Lung (tissue), 12 donors: ENCODE measurements around the gene TRIM47. TPM values are rescaled to one million over a fixed set of nuclear protein-coding genes. Genes with fewer than 3 reads are reported as not detected.

Source experiments
- ATAC-seq: fragments of 200-7000 bp; cut with Tn5 transposase; one replicate; pipeline ENCODE4 v1.9.1; 2020; ENCODE audit warnings: moderate number of reproducible peaks; ENCODE audit not compliant: insufficient read depth, low FRiP score
- DNase-seq, 3 donors: peaks; one replicate each; pipeline ENCODE4 v3.0.0-alpha.2; 2013 to 2017
- H3K27ac ChIP-seq, 2 donors: one replicate each; pipeline ENCODE4 v1.5.1; 2013; ENCODE audit warnings: mild to moderate bottlenecking in 2 of 2, moderate library complexity in 2 of 2, control low read depth in 1 of 2, inconsistent platforms in 1 of 2, low read depth in 1 of 2, low read length in 1 of 2
- H3K27me3 ChIP-seq, 3 donors: one replicate each; pipeline ENCODE4 v1.5.1; 2013; ENCODE audit warnings: low read length in 2 of 3; ENCODE audit not compliant: control insufficient read depth in 3 of 3, insufficient read depth in 3 of 3
- H3K36me3 ChIP-seq, 4 donors: one replicate each; pipeline ENCODE4 v1.5.1; 2013; ENCODE audit warnings: low read length in 4 of 4, mild to moderate bottlenecking in 1 of 4, moderate library complexity in 1 of 4; ENCODE audit not compliant: control insufficient read depth in 4 of 4, insufficient read depth in 4 of 4
- H3K4me1 ChIP-seq, 5 donors: one replicate each; pipeline ENCODE4 v1.5.1; 2013; ENCODE audit warnings: low read length in 5 of 5, mild to moderate bottlenecking in 2 of 5, moderate library complexity in 1 of 5; ENCODE audit not compliant: control insufficient read depth in 5 of 5, insufficient read depth in 5 of 5
- H3K4me3 ChIP-seq: one replicate; pipeline ENCODE4 v1.5.1; 2013; ENCODE audit warnings: mild to moderate bottlenecking, control low read depth, moderate library complexity
- H3K9ac ChIP-seq, 2 donors: one replicate each; pipeline ENCODE4 v1.5.1; 2013; ENCODE audit warnings: low read length in 2 of 2, control low read depth in 1 of 2; ENCODE audit not compliant: insufficient read depth in 1 of 2
- H3K9me3 ChIP-seq, 4 donors: one replicate each; pipeline ENCODE4 v1.5.1; 2013; ENCODE audit warnings: low read length in 3 of 4, mild to moderate bottlenecking in 1 of 4, moderate library complexity in 1 of 4; ENCODE audit not compliant: control insufficient read depth in 4 of 4, insufficient read depth in 3 of 4
- CTCF ChIP-seq: IDR thresholded peaks from 2 replicates; pipeline ENCODE4 v1.5.1; 2012; ENCODE audit warnings: mild to moderate bottlenecking; ENCODE audit errors: control extremely low read depth, extremely low read depth
- WGBS, 2 donors: extraction: QIAGEN DNeasy Blood & Tissue Kit; methylation state at CpG; one replicate each; pipeline ENCODE4 v1.1.7; 2013; 5-methylcytosine and 5-hydroxymethylcytosine counted together
- polyA plus RNA-seq, 2 donors: library from polyadenylated mRNA; stranded (reverse); fragments of 200-250 nt; gene quantifications; one replicate each; pipeline ENCODE4 v1.2.1, GENCODE V29; 2013
- total RNA-seq, 2 donors: library from RNA; depleted of rRNA in 1 of 2; stranded (reverse); fragments of >200 nt in 1 of 2; gene quantifications; one replicate each; pipeline ENCODE4 v1.2.1, GENCODE V29; 2014 to 2021
- donor health status: control.
- donor health status: control.
- donor health status: Bipolar disorder and iron deficiency.
- donor health status: healthy.
- donor health status: DM: yes; HTN: yes; CAD: no.

TRIM47 gene
- total and polyA plus RNA-seq, 4 donors = 22.9 to 78.3 (median 28.0) TPM

- ATAC-seq = no peak
- peak overlapping the region; percentile 62 to 95 for H3K27ac ChIP-seq
Observed at GRCh38 chr17:75895370-75896155, 17.2 kb upstream of the TRIM47 start.

GRCh38 chr17:75894049-75894733, 15.8 kb upstream of the TRIM47 start:
- DNase-seq (peak; percentile 33 to 45 (median 40)), ATAC-seq (no peak)
- TF ChIP-seq CTCF = no peak

More at GRCh38 chr17:75895370-75896155, 17.2 kb upstream of the TRIM47 start:
- TF ChIP-seq CTCF = no peak
- Histone ChIP-seq H3K27me3 (no peaks in the 10 kb centered on the region), H3K4me1 (peaks cover 0 to 38% (median 9%) of the 10 kb centered on the region in 5 donors), H3K36me3 (peaks cover 0 to 40% (median 9%) of the 10 kb centered on the region in 4 donors), H3K9me3 (no peaks in the 10 kb centered on the region), H3K9ac (peak overlapping the region; percentile 37 to 65), H3K4me3 (no peak overlapping the region)
- WGBS, 2 donors = 24 to 28% methylated on average over 28 of the region's 28 CpGs
- DNase-seq = peak in 2 of 3 donors; percentile 25 to 32

GRCh38 chr17:75893305-75894048, 15.1 kb upstream of the TRIM47 start:
- 93 to 94% methylated on average over 18 of the region's 18 CpGs for WGBS, 2 donors
- DNase-seq (no peak), ATAC-seq (no peak)
- Histone ChIP-seq H3K27me3 (no peaks in the 10 kb centered on the region), H3K36me3 (peaks cover 0 to 30% (median 1%) of the 10 kb centered on the region in 4 donors), H3K4me1 (peaks cover 0 to 38% (median 9%) of the 10 kb centered on the region in 5 donors), H3K9me3 (no peaks in the 10 kb centered on the region), H3K27ac (no peak overlapping the region), H3K9ac (no peak overlapping the region), H3K4me3 (no peak overlapping the region)
- no peak for TF ChIP-seq CTCF

More at GRCh38 chr17:75894049-75894733, 15.8 kb upstream of the TRIM47 start:
- Histone ChIP-seq H3K9ac (peak overlapping the region in 1 of 2 donors; percentile 23), H3K27me3 (no peaks in the 10 kb centered on the region), H3K9me3 (no peaks in the 10 kb centered on the region), H3K27ac (no peak overlapping the region), H3K4me1 (peaks cover 0 to 38% (median 9%) of the 10 kb centered on the region in 5 donors), H3K36me3 (peaks cover 0 to 34% (median 3%) of the 10 kb centered on the region in 4 donors), H3K4me3 (no peak overlapping the region)
- 86 to 92% methylated on average over 22 of the region's 22 CpGs for whole genome bisulfite sequencing, 2 donors
